Measurements from ENCODE around the gene CCDC121. TPM values are rescaled to one million over a fixed set of nuclear protein-coding genes. Genes with fewer than 3 reads are reported as not detected.

CCDC121 gene
- total RNA-seq, 4 donors from 2014 or later, result 0.56 to 2.0 (median 1.3) TPM

DNA sequence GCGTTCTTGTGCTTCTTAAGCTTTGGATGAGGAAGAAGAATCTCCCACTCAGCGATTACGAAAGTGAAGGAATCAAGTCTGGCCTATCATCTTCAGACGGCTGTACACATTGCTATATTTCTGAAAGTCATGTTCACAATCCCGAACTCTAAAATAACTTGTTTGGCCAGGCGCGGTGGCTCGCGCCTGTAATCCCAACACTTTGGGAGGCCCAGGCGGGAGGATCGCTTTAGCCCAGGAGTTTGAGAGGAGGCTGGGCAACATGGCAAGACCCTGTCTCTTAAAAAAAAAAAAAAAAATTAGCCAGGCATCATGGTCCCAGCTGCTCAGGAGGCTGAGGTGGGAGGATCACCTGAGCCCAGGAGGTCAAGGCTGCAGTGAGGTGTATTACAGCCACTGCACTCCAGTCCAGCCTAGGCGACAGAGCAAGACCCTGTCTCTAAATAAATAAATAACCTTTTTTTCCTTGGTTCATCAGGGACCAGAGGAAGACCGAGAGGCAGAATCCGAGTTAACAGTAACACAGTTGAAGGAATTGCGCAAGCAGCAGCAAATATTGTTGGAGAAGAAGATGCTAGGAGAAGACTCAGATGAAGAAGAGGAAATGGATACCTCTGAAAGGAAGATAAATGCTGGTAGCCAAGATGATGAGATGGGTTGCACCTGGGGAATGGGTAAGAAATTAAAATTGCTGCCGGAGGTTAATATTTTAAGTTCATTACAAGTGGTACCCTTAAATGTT is 36.0 kb upstream of the CCDC121 start:
- DNase-seq, result no peak
- TF ChIP-seq POLR2A (IDR thresholded peaks at IDR 0.05), result no peak
- TF ChIP-seq, protein P1, sequence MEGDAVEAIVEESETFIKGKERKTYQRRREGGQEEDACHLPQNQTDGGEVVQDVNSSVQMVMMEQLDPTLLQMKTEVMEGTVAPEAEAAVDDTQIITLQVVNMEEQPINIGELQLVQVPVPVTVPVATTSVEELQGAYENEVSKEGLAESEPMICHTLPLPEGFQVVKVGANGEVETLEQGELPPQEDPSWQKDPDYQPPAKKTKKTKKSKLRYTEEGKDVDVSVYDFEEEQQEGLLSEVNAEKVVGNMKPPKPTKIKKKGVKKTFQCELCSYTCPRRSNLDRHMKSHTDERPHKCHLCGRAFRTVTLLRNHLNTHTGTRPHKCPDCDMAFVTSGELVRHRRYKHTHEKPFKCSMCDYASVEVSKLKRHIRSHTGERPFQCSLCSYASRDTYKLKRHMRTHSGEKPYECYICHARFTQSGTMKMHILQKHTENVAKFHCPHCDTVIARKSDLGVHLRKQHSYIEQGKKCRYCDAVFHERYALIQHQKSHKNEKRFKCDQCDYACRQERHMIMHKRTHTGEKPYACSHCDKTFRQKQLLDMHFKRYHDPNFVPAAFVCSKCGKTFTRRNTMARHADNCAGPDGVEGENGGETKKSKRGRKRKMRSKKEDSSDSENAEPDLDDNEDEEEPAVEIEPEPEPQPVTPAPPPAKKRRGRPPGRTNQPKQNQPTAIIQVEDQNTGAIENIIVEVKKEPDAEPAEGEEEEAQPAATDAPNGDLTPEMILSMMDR (IDR thresholded peaks at IDR 0.05 in 4 of 5, conservative IDR thresholded peaks at IDR 0.05 in 1 of 5), result no peak
- Histone ChIP-seq H3K4me3 (peak overlapping the region; percentile 90 to 100 (median 98)), H3K27me3 (no peaks in the 10 kb centered on the region), H3K27ac (peak overlapping the region in 2 of 4 donors; percentile 93 to 99), H3K4me1 (peaks cover 29 to 31% of the 10 kb centered on the region in 2 donors), H3K36me3 (peaks cover 6 to 59% of the 10 kb centered on the region in 2 donors), H3K9me3 (no peaks in the 10 kb centered on the region)
- intact Hi-C loops (cut with DNase I; ENCODE audit: low total_unique reads) (loop anchor here (10.0 kb wide), 1 partner anchor 180 kb away; the partner anchor contains the start of gene IFT172), in situ Hi-C loops (cut with MboI; ENCODE audit: low sequenced_read_pairs in 4 of 4) (no loop called here)
- ATAC-seq, result no peak

DNA sequence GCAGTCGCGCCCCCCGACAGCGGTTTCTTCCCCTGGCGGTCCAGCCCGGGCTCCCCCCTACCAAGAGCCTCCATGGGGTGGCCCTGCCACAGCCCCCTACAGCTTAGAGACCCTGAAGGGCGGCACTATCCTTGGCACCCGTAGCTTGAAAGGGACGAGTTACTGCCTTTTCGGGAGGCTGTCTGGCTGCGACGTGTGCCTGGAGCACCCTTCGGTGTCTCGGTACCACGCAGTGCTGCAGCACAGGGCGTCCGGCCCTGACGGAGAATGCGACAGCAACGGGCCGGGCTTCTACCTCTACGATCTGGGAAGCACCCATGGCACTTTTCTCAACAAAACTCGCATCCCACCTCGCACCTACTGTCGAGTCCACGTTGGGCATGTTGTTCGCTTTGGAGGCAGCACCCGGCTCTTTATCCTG is 35.4 kb upstream of the CCDC121 start:
- H3K4me1 ChIP-seq, result peaks cover 29 to 31% of the 10 kb centered on the region in 2 donors
- intact Hi-C loops (cut with DNase I; ENCODE audit: low total_unique reads) (loop anchor here (10.0 kb wide), 1 partner anchor 179 kb away; the partner anchor contains the start of gene IFT172), in situ Hi-C loops (cut with MboI; ENCODE audit: low sequenced_read_pairs in 4 of 4) (no loop called here)
- ATAC-seq (peak in 1 of 2 donors; percentile 5), DNase-seq (no peak)
- H3K27ac ChIP-seq, result peak overlapping the region; percentile 92 to 99 (median 94)
- H3K9me3 ChIP-seq, result no peaks in the 10 kb centered on the region
- no peaks in the 10 kb centered on the region for H3K27me3 ChIP-seq
- TF ChIP-seq, protein P1 (IDR thresholded peaks at IDR 0.05 in 4 of 5, conservative IDR thresholded peaks at IDR 0.05 in 1 of 5), result no peak
- TF ChIP-seq POLR2A (IDR thresholded peaks at IDR 0.05), result no peak
- peak overlapping the region; percentile 90 to 100 (median 98) for H3K4me3 ChIP-seq
- peaks cover 6 to 59% of the 10 kb centered on the region in 2 donors for H3K36me3 ChIP-seq

DNA sequence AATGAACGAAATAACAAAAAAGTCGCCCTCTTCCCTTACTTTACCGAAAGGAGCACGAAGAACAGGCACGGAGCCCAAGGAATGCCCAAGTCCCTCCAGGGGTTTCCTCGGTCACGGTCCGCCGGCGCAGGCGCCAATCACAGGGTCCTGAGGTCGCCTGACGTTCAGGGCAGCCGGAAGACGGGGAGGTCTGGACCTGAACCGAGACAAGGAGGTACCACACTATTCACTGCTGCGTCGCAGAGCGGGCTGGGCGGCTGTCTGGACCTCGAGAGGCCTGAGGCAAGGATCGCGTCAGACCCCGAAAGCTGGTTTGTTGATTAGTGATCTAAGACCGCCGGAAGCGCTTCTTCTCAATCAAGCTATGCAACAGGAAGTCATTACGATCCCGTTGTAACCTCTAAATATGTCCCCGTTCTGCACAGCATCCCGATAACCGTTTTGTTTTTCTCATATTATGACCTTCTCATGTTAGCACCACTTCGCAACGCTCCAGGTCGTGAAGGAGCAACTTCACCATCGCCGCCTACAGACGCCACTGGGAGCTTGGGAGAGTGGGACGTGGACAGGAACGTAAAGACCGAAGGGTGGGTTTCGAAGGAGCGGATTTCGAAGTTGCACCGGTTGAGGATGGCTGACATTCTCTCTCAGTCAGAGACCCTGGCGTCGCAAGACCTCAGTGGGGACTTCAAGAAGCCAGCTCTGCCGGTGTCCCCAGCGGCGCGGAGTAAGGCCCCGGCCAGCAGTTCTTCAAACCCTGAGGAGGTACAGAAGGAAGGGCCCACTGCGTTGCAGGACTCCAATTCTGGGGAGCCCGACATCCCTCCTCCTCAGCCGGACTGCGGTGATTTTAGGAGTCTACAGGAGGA is 34.7 kb upstream of the CCDC121 start, which contains the start of the genes SLC4A1AP and SUPT7L:
Gene SLC4A1AP, plus strand, starts transcription at position 605 of the 869 bp plus-strand sequence. Its CDS starts 26 bp downstream, at position 631.
Gene SUPT7L, minus strand, starts transcription at position 330 of the 869 bp plus-strand sequence. CDS start 1,422 bp downstream, outside the sequence.
- H3K27me3 ChIP-seq, result no peaks in the 10 kb centered on the region
- peaks cover 29 to 33% of the 10 kb centered on the region in 2 donors for H3K4me1 ChIP-seq
- DNase-seq, result peak; percentile 57 to 78
- ATAC-seq, result peak; percentile 91 to 92
- peak within 1 kb of the TSS; percentile 90 to 100 (median 98) for H3K4me3 ChIP-seq
- peaks cover 6 to 54% of the 10 kb centered on the region in 2 donors for H3K36me3 ChIP-seq
- TF ChIP-seq, protein P1 (IDR thresholded peaks at IDR 0.05 in 4 of 5, conservative IDR thresholded peaks at IDR 0.05 in 1 of 5), result peak in 3 of 5 experiments; percentile 8 to 24 (median 13)
- peak in 1 of 2 donors; percentile 8 for TF ChIP-seq POLR2A (IDR thresholded peaks at IDR 0.05)
- in situ Hi-C loops (cut with MboI; ENCODE audit: low sequenced_read_pairs in 4 of 4), result no loop called here
- peak within 1 kb of the TSS; percentile 92 to 99 (median 94) for H3K27ac ChIP-seq
- intact Hi-C loops (cut with DNase I; ENCODE audit: low total_unique reads), result loop anchor here (10.0 kb wide), 1 partner anchor 179 kb away; the partner anchor contains the start of gene IFT172
- H3K9me3 ChIP-seq, result no peaks in the 10 kb centered on the region

DNA sequence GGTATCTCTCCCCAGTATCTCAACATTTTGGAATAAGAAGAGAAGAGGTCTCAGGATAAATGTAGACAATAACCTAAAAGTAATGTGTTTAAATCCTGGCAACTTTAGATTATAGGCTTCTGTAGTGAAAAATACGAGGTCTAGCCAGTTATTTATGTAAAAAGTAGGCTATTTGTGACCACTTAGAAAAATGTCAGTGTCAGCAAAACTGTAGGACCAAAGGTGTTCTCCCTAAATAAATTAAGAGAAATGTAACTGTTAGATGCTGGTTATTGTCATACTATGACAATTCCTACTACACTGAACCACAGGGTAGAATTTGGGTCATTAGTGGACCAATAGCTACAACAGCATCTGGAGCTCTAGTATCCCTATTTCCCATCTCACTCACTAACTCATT is 32.6 kb upstream of the CCDC121 start:
- Histone ChIP-seq H3K27ac (no peak overlapping the region), H3K9me3 (no peaks in the 10 kb centered on the region), H3K4me1 (peaks cover 29 to 37% of the 10 kb centered on the region in 2 donors), H3K4me3 (no peak overlapping the region), H3K27me3 (no peaks in the 10 kb centered on the region), H3K36me3 (peaks cover 3 to 47% of the 10 kb centered on the region in 2 donors)
- in situ Hi-C loops (cut with MboI; ENCODE audit: low sequenced_read_pairs in 4 of 4), result no loop called here
- DNase-seq (no peak), ATAC-seq (no peak)
- intact Hi-C loops (cut with DNase I; ENCODE audit: low total_unique reads), result loop anchor here (10.0 kb wide), 1 partner anchor 177 kb away; the partner anchor contains the start of gene IFT172
- no peak for TF ChIP-seq POLR2A (IDR thresholded peaks at IDR 0.05)
- TF ChIP-seq, protein P1 (IDR thresholded peaks at IDR 0.05 in 4 of 5, conservative IDR thresholded peaks at IDR 0.05 in 1 of 5), result no peak
